GM18873 (cell line): ENCODE results near the gene WDR73.
A peak's percentile ranks its signal among the peaks of the same experiment; 100 is the strongest.

Experiments used
- ATAC-seq: cut with Tn5 transposase; IDR thresholded peaks from one replicate; pipeline ENCODE4 v1.9.1; 2021; ENCODE audit warnings: mild to moderate bottlenecking, moderate library complexity, moderate number of reproducible peaks; ENCODE audit not compliant: unreplicated experiment, low FRiP score

The WDR73 gene

DNA sequence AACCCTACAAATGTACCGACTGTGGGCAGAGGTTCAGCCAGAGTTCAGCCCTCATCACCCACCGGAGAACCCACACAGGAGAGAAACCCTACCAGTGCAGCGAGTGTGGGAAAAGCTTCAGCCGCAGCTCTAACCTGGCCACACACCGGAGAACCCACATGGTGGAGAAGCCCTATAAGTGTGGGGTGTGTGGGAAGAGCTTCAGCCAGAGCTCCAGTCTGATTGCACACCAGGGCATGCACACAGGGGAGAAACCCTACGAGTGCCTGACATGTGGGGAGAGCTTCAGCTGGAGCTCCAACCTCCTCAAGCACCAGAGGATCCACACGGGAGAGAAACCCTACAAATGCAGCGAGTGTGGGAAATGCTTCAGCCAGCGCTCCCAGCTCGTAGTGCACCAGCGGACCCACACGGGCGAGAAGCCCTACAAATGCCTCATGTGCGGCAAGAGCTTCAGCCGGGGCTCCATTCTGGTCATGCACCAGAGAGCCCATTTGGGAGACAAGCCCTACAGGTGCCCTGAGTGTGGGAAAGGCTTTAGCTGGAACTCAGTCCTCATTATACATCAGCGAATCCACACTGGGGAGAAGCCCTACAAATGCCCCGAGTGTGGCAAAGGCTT is 32.6 kb downstream of the WDR73 start:
- ATAC-seq: no peak

DNA sequence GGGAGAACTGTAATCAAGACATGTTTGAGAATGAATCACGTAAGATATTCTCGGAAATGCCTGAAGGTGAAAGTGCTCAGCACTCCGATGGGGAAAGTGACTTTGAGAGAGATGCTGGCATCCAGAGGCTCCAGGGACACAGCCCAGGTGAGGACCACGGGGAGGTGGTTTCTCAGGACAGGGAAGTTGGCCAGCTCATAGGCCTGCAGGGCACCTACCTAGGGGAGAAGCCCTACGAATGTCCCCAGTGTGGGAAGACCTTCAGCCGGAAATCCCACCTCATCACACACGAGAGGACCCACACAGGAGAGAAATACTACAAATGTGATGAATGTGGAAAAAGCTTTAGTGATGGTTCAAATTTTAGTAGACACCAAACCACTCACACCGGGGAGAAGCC is 33.5 kb downstream of the WDR73 start:
- no peak for ATAC-seq

DNA sequence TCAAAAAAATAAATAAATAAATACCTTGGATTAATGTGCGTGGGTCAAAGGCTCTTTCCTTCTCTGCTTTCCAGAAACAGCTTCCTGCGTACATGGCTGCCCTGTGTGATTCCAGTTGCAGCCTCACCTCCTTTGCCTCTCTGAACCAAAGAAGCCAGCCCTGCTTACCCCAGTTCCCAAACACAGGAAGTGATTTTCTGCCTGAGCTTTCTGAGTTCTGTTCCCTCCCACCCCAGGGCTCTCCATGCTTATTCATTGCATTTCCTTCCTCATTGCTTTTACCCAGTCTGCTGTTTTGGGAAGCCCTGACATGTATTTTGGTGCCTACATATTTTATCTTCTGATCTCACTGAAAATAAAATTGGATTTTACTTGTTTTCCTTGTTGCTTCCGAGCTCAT is 37.8 kb downstream of the WDR73 start:
- ATAC-seq: no peak

DNA sequence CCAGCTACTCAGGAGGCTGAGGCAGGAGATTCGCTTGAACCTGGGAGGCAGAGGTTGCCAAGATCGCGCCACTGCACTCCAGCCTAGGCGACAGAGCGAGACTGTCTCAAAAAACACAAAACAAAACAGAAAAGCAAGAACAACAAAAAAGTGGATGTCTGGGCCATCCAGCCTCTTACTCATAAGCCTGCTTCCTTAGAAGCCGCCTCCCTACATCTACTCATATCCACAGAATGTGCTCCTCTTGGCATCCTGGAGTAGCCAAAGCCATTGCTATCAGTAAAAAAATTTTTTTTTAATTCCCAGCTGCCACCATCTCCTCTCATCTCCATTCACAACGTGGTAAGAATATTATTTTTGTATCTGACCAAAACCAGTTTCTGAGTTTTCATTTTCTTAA is 42.5 kb downstream of the WDR73 start:
- ATAC-seq: no peak

DNA sequence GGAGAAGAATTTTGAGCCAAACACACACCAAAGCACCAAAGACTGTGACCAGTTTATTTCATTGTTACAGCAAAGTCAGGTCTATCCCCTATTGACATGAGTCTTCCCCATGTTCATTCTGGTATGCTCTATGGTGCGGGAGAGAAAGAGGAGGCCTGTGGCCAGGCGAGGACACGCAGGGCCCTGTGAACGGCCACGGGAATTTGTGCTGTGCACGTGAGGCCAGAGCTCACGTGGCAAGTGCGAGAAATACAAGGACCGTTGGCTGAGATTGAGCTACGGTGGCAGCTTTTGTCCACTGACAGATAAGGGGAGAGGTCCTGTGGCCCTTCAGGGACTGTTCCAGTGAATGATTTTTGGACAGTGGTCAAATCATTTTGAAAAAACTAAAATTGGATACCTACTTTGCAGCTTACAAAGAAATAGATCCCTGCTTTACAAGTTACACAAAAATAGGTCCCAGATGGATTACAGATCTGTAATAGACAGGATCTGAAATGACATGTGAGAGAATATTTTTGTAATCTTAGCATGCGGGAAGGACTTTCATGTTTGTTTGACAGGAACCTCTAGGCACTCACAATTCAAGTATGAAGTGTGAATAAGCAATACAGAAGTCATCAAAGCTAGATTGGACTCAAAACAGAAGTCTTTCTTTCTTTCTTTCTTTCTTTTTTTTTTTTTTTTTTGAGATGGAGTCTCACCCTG is 44.1 kb downstream of the WDR73 start:
- ATAC-seq: no peak

DNA sequence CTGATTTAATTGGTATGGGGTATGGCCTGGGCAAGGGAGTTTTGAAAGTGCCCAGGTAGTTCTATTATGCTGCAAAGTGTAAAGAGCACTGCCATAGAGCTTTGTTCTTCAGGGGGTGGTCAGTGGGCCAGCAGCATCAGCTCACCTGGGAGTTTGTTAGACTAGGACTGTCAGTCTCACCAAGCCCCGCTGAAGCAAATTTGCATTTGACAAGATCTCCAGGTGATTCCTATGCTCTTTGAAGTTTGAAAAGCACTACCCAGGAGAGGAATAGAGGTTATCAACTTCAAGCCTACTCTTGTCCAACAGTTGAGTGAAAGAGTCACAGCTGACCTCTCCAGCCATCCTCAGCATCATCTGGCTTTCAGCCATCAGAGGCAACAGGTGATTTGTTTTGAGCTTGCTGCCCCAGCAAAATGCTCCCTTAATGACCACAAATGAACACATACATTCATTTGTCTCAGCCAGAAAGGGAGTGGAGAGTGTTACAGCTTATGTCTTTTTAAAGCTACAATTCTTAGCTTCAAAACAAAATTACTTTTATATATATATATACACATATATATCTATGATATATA is 45.3 kb downstream of the WDR73 start:
- ATAC-seq: no peak

DNA sequence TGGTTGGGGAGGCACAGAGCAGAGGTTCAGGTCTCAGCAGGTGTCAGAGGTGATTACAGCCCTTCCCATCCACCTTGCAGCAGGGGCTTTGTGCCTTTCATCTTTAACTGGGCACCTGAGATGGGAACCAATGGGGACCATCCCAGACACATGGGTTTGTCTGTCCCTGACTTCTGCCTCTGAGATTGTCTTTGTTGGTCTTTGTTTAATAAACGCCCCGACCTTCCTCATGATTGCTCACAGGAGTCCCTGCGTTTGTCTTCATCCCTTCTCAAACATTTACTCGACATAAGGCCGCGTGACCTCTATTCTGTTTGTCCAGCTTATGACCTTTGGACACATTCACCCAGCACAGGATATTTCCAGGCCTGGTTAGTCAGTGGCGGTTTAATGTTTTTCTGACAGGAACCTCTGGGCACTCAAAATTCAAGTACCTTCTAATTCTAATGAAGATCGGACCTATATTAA is 47.4 kb downstream of the WDR73 start:
- ATAC-seq: no peak

DNA sequence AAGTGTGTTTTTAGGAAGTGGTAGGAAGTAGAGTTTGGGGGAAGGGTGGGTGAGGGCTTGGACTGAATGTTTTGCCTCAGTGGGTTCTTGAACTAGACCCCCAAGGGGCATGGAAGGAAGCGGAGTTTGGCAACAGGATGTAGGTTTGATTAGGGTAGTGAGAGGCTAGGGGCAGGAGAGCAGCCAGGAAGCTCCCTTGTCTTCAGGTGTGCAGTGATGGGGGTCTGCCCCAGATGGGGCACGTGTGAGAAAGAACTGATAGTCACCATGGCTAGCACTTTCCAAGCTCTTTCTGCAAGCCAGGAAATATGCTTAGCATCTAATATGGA is 48.6 kb downstream of the WDR73 start:
- ATAC-seq: no peak

DNA sequence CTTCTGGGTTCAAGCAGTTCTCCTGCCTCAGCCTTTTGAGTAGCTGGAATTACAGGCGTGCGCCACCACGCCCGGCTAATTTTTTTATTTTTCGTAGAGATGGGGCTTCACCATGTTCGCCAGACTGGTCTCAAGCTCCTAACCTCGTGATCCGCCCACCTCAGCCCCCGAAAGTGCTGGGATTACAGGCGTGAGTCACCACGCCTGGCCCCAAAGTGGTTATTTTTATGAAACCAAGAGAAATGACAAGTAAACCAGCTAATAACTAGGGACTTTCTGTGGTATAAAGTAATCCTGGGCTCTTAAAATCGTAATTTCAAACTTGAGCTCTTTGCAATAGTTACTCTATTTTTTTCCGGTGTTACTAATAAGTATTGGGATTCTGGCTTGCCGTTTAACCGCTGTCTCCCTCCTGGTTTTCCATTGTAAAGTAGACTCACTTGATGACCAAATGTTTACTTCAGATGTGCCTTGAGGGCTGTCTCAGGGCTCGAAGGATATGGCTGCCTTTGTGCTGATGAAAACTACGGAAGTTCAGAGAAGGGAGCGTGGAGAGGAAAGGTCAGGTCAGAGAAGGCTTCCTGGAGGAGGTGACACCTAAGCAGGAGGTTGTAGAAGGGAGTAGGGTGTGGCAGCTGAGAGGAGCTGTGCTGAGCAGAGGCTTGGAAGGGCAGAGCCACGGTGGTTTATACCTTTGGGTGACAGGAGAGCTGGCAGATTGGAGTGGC is 49.1 kb downstream of the WDR73 start:
- no peak for ATAC-seq

DNA sequence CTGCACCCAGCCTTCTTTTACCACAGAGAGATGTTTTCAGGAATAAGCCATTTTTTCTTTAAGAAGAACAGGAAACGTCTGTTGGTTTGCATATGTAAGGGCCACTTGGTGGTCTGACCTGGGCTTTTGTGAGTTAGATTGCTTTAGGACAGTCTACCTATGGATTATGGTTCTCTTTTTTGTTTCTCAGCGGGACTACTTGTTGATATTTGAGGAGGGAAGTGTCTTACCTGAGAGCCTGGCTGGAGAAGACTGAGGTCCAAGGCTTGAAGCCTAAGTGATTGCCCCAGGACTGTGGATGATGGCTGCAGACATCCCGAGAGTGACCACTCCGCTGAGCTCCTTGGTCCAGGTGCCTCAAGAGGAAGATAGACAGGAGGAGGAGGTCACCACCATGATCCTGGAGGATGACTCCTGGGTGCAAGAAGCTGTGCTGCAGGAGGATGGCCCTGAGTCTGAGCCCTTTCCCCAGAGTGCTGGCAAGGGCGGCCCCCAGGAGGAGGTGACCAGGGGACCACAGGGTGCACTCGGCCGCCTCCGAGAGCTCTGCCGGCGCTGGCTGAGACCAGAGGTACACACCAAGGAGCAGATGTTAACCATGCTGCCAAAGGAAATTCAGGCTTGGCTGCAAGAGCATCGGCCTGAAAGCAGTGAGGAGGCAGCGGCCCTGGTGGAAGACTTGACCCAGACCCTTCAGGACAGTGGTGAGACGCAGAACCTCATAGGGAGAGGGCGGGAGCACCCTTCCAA is 50.3 kb downstream of the WDR73 start:
- no peak for ATAC-seq

DNA sequence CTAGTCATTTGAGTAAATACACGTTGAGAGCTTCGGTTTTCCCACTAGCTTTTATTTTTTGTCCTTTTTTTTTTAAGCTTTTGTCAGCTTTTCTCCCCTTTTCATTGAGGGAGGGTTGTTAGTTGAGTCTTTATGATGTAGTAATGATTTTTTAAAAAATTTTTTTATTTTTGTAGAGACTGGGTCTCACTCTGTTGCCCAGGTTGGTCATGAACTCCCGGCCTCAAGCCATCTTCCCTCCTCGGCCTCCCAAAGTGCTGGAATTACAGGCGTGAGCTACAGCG is 52.6 kb downstream of the WDR73 start:
- ATAC-seq: no peak

DNA sequence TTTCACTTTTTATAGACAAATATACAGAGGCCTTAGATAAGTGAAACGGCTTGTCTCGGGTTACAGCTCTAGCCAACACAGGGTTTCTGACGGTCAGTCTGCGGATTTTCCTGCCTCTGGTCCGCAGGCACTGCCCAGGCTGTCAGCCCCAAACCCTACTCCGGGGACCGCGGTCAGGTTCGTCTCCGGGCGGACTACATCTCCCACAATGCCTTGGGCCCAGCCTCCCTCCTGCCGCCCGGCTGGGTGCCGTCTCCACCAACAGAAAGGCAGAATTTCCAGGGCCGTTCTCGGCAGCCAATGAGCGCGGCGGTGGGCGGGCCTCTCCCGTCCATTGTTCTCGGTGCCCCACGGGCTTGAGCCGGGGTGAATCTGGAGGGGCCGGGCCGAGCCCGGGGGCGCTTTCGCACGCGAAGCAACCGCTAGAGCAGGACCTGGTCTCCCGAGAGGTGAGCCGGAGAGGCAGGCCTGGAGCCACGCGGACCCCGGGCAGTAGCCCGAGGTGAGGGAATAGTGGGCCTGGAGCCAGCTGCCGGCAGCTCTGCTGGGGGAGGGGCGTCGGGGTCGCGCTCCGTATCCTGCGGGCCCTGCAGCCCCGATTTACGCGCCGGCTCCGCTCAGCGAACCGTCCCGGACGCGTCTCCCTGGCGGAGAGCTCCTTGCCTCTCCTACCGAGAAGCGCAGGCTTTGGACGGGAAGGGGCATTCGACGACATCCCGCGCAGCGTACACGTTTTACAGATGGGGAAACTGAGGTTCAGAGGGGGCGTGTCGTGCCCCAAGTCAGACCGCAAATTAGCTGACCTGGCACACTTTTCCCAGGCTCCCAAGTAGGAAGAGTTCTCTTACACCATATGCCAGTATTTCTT is 53.2 kb downstream of the WDR73 start, which contains the start of gene ZSCAN2:
ZSCAN2 (plus strand) TSS at position 323 of the 868 bp plus-strand sequence. CDS start 2,919 bp downstream, outside the sequence.
- ATAC-seq: peak; percentile 85

DNA sequence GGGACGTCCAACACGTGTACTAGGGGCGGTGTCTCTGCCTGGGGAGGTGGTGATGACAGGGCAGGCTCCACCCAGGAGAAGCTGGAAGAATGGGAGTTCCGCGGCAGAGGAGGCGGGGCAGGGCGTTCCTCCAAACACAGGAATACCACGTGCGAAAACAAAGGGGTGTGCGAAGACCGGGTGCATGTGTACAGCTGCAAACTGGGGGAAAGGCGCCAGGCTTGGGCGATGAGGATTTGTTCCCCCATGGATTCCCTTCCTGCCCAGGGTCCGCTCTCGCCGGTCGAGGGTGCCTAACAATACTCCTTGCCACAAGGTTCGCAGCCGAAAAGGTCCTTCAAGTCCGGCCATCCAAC is 53.8 kb downstream of the WDR73 start:
- no peak for ATAC-seq

DNA sequence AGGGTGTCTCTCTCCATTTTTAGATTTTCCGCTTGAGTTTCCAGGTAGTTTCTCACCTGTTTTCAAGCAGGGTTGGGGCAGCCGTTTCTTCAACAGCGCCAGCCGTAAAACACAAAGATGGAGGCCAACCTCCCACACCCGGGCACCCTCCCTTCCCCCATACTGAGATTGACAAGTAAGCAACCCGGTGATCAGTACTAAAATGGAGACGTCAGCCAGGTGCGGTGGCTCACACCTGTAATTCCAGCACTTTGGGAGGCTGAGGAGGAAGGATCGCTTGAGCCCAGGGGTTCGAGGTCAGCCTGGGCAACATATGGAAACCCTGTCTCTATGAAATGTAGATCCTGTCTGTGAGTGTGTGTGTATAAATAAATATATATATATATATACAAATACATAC is 54.2 kb downstream of the WDR73 start:
- no peak for ATAC-seq

DNA sequence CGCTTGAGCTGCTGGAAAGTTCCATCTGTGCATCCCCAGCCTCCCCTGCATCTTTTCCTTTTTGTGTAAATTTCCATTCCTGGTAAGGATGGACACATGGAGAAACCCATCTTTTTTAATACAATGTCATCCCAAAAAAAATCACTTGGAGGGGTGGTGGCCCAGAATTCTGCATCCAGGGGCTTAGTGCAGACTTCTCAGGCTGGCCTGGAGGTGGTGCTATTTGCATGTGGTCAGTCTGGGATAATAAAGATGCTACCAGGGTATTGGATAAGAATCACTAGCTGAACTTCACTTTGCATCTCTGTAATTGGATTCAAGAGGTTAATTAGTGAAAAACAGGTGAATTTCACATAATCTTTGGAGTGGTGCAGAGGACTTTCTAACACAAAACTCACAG is 55.1 kb downstream of the WDR73 start:
- ATAC-seq: no peak

DNA sequence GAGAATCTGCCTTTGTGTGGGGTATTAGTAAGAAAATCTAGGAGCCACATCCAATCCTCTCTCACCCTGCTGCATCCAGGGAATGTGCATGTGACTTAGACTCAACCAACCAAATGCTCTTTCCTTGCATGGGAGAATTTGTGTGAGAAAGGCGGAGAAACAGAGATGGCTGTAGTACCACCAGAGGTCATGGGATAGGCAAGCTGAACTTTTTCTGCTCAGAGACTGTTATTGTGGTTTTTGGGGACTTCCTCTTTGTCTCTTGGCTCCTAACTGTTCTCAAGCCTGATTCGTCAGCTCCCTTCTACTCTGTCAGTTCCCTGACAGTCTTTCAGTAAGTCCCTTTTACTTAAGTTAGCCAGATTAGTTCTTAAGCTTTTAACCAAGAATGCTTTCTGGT is 55.8 kb downstream of the WDR73 start:
- ATAC-seq: peak; percentile 45

DNA sequence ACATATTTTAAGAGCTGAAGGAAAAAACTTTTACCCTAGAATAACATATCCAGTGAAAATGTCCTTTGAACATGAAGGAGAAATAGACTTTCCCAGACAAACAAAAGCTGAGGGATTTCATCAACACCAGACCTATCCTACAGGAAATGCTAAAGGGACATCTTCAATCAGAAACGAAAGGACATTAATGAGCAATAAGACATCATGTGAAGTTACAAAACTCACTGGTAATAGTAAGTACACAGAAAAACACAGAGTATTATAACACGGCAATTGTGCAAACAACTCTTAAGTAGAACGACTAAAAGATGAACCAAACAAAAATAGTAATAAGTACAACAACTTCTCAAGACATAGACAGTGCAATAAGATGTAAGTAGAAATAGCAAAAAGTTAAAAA is 56.8 kb downstream of the WDR73 start:
- no peak for ATAC-seq

DNA sequence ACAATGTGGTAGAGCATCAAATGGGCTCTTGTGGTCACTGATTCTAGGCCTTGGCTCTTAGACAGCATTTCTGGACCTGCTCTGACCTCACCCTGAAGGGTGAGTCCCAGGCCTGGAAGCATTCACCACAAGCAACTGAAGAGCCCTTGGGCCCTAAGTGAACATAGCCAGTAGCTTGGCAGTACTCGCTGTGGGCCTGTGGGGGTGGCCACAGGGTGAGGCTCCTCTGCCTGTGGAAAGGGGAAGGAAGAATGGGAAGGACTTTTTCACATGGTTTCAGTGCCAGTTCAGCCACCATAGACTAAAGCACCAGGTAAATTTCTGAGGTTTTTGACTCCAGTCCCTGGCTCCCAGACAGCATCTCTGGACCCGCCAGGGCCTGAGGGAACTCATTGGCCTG is 58.4 kb downstream of the WDR73 start:
- ATAC-seq: no peak

DNA sequence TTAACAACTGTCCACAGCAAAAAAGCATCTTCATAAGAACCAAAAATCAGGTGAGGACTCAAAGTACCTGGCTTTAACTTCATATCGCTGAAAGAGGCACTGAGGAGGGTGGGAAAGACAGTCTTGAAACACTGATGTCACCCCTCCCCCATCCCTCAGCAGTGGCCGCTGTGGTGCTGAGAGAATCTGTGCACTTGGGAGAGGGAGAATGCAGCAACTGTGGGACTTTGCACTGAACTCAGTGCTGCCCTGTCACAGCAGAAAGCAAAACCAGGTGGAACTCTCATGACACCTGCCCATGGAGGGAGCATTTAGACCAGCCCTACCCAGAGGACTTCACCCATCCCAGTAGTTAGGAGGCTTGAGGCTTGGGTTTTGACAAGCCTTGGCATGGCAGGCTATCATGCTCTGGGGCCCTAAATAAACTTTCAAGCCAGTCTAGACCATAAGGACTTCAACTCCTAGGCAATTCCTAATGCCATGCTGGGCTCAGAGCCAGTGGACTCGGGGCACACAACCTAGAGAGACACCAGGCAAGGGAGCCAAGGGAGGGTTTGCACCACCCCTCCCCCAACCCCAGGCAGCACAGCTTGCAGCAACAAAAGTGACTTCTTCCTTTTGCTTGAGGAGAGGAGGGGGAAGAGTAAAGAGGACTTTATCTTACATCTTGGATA is 59.3 kb downstream of the WDR73 start:
- no peak for ATAC-seq

DNA sequence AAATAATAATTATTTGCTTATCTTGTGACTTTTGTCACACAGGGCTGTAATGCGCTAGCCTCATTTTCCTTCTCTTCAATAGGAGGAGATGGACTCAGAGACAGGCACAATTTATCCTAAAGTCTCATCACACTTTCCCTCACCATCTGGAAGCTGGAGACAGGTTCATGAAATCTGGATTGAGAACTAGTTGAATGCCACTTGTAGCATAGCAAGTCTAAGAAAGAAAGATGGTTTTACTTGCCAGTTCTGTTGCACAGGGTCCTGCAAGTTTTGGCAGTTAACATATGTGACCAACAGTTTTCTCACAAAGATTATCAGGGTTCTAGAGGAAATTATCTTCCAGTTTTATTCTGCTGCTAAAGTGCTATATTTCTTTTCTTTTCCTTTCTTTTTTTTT is 62.3 kb downstream of the WDR73 start:
- no peak for ATAC-seq
